ENCODE measurements around the gene NFATC2. TPM values are rescaled to one million over a fixed set of nuclear protein-coding genes. Genes with fewer than 3 reads are reported as not detected.

Gene NFATC2
- total and polyA plus RNA-seq, 2 of the 8 experiments (the other 6 are each of a cell fraction or from before 2014, with no cell fraction given) = 0.27 to 0.91 TPM

DNA sequence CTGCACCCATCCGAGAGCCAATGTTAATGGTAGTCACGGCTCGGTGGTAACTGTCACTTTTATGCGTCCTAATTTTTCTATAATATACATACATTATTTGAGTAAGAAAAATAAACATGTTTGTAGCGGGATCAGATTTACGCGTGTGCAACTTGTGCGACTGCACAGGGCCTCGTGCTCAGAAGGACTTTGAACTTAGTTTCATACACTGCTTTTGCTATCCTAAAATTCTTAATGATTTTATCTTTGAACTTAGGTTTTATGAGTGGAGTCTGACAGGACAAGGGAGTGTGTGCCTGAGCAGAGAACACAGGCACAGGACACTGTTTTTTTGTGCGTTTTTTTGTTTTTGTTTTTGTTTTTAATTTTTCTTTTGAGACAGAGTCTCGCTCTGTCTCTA is 189.7 kb downstream of the NFATC2 start (continued):
- TF ChIP-seq, protein P1, sequence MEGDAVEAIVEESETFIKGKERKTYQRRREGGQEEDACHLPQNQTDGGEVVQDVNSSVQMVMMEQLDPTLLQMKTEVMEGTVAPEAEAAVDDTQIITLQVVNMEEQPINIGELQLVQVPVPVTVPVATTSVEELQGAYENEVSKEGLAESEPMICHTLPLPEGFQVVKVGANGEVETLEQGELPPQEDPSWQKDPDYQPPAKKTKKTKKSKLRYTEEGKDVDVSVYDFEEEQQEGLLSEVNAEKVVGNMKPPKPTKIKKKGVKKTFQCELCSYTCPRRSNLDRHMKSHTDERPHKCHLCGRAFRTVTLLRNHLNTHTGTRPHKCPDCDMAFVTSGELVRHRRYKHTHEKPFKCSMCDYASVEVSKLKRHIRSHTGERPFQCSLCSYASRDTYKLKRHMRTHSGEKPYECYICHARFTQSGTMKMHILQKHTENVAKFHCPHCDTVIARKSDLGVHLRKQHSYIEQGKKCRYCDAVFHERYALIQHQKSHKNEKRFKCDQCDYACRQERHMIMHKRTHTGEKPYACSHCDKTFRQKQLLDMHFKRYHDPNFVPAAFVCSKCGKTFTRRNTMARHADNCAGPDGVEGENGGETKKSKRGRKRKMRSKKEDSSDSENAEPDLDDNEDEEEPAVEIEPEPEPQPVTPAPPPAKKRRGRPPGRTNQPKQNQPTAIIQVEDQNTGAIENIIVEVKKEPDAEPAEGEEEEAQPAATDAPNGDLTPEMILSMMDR (IDR thresholded peaks at IDR 0.05; ENCODE audit: control extremely low read depth in 1 of 3, insufficient read depth in 1 of 3, low read depth in 1 of 3, low read length in 3 of 3) = no peak
- TF ChIP-seq POLR2AphosphoS5 (IDR thresholded peaks at IDR 0.05; ENCODE audit: low read depth, low read length) = no peak
- TF ChIP-seq TCF12 (IDR thresholded peaks at IDR 0.05; ENCODE audit: low read depth, low read length) = no peak
- TF ChIP-seq RFX5 (IDR thresholded peaks at IDR 0.05; ENCODE audit: borderline replicate concordance, low read depth, low read length) = no peak
- no peak for TF ChIP-seq CHD2 (IDR thresholded peaks at IDR 0.05; ENCODE audit: low read length)
- TF ChIP-seq JUND (IDR thresholded peaks at IDR 0.05; ENCODE audit: low read length) = no peak
- no peak for TF ChIP-seq CTBP2 (IDR thresholded peaks at IDR 0.05; ENCODE audit: borderline replicate concordance, insufficient read depth, insufficient read length, low read length)
- no peak for TF ChIP-seq SAP30 (IDR thresholded peaks at IDR 0.05; ENCODE audit: insufficient read depth, insufficient replicate concordance, low read length)
- TF ChIP-seq MAFK (IDR thresholded peaks at IDR 0.05; ENCODE audit: low read depth, low read length) = no peak
- no peak for TF ChIP-seq ZNF274 (IDR thresholded peaks at IDR 0.05; ENCODE audit: borderline replicate concordance, extremely low read depth, low read length)
